NOMO-1 treated with dmso at 0.1 percent for 144 hours (cell line): ENCODE results near the gene HACL1.
"Not testable (repeated sequence)": the region's sequence is repeated elsewhere in the genome, so short reads cannot be mapped to it uniquely, and the experiment has no call there.

Experiments used
- DNase-seq: peaks from one replicate; lab custom pipeline; 2025; ENCODE audit not compliant: unreplicated experiment; lab: John Stamatoyannopoulos, UW

The HACL1 gene

DNA sequence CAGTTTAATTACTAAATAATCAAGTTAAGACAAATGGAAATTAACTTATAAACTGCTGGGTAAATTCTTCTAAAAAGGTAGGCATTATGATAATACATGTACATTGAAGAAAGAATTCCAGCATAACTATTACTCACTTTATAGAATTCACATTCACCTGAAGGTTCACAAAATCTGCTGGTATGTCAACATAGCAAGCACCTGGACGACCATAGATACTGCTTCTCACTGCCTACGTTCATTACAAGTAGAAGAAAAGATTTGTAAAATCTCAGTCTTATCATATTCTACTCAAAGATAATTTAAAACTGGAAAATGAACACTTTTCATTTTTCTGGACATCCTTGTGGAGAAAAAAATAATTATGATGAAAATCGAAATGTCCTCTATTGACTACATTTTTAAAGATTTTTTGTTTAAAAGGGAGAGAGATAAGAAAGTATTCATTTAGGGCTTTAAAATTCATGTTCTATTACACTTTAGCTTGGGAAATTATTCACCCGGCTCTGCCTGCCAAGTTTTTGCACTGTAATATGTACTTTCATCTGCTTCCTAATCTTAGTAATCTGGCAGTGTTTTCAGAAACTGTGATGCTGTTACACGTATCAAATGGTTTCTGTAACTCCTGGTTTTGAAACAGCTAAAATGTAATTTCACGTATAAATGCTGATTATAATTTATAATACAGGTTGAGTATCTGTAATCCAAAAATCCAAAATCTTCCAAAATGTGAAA, 16.1 kb downstream of the HACL1 start:
- DNase-seq = no peak

DNA sequence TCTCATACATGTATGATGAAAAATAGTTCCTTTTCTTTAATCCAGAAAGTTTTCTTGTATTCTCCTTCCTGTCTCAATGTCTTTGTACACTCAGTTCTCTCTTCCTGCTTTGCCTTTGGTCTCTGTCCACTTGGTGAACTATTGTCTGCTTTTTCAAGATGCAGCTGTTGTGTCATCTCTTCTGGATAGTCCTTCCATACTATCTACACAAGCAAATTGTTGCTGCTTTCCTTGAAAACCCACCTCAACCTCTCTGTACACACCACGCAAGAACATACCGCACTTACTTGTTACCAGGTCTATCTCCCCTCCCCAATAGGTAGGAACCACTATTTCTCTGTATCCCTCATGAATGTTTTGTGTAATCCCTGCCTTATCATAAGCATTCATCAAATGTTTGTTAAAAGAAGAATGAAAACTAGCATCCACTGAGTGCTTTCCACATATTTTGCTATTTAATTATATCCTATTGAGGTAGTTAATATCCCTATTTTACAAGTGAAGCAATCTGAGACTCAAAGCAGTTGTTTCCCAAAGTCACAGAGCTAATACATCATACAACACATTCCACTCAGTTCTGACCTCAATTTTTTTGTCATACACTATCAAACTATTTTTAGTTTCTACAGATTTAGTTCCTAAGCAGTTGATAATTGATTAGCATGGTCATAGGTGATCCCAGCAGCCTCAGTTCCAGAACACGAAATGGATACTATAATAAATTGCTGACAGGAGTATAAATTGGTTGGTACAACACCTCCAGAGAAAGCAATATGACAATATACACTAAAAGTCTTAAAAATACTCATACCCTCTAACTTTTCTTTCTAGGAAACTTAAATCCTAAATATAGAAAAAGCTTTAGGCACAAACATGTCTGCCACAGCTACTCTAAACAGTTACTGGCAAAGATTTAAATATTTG, 19.6 kb downstream of the HACL1 start:
- DNase-seq = no peak

DNA sequence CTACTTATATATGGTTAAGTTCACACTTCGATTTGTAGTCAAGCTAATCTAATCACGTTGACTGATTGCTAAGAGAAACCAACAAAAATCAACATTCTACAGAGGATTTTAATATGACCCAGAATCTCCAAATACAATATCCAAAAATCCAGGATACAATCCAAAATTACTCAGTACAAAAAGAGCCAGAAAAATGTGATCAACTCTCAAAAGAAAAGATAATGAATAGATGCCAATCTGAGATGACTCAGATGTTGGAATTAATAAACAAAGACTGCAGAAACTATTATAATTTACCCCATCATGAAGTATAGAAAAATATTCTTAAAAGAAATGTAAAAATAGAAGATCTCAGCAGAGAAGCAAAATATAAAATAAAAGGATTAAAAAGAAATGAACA, 22.3 kb downstream of the HACL1 start:
- no peak for DNase-seq

DNA sequence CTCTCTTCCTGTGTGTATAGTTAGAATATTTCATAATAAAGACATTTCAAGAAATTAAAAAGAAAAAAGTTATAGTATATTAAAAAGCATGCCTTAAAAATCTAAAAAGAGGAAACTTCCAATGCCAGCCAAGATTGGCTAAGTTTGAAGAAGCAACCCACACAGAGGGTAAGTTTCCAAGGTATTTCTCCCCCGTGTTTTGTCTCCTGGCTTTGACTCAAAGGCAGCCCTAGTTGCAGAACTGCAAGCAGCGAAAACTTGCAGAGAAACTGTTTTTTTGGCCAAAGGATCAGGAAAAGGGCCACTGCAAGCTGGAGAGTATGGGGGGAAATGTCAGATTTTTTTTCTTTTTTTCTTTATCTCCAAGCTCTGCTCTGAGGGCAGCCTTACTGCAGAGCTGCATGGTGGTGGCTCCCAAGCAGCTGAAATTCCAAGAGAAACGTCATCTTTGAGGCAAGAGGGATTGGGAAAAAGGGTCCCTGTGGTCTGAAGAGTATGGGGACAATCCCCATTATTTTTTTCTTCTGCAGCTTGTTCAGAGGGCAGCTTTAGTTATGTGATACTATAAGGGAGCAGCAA, 23.0 kb downstream of the HACL1 start:
- peak; percentile 1 for DNase-seq

DNA sequence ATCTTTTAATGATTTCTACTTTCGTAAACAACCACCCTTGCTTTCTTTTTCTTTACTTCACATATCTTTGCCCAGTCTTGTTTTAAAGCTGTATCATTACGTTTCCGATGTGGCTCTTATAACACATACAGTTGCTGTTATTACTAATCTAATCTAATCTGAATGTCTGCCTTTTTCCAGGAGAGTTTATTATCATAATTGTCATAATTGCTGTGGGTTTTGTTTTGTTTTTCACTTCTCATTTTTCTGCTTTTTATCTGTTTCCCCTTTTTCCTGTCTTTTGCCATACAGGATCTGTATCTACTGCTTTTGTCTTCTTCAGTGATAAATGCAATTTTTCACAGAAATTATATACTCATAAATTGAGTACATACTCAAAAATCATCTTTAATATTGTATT, 24.9 kb downstream of the HACL1 start:
- peak; percentile 76 for DNase-seq

DNA sequence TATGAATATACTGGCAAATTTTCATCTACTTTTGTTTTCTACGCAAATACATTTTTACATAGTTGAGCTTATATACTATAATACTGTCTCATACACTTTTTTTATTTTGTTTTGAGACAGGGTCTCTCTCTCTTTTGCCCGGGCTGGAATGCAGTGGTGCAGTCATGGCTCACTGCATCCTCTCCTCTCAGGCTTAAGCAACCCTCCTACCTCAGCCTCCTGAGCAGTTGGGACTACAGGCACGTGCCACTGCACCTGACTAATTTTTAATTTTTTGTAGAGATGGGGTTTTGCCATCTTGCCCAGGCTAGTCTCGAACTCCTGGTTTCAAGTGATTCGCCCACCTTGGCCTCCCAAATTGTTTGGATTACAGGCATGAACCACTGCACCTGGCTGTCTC, 25.9 kb downstream of the HACL1 start:
- no peak for DNase-seq

DNA sequence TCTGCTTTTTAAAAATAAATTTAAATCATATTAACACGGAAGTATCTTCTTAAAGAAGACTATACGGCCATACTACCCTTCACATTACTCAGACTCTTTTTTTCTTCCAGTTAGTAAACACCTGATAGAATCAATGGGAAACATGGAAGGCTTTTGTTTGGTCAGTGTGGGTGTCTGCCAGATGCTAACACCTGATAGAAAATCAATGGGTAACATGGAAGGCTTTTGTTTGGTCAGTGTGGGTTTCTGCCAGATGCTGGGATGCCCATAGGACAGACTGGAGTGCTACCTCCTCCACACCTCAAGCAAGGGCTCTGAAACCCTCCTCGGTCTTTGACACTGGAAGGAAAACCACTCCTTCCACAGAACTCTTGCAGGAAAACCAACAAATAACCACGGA, 29.2 kb downstream of the HACL1 start:
- DNase-seq = no peak

DNA sequence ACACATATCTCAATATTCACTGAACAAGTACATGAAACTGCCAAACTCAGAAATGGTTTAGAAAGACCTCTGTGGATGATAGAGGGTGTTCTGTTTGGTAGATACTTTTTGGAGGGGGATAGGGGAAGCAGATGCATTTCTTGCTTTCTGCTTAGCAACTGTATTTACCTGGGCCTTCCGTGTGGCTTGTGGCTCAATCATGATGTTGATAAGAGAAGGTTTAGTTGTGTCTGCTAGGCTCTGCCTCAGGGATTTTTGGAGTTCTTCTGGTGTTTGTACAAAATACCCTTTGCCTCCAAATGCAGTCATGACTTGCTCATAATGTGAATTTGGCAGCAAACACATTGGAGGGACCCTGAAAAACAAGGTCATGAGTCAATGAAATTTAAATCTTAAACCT, 38.2 kb downstream of the HACL1 start:
- no peak for DNase-seq

DNA sequence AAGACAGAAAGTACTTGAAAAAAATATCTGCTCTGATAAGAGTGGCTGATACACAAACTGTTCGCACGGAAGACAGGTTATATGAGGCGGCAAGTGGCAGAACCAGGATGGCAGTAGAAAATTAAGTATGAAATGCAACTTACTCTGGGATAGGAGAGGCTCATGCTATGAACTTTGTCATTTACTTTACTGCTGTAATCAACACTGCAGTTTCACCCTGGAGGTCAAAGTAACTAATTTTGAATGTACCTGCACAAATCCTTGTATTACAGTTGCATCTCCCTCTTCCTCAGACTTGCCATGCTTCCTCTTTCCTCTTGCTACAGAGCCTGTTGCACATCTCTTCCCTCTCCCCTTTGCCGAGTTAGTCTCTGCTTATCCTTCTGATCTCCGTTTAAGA, 38.8 kb downstream of the HACL1 start:
- no peak for DNase-seq

DNA sequence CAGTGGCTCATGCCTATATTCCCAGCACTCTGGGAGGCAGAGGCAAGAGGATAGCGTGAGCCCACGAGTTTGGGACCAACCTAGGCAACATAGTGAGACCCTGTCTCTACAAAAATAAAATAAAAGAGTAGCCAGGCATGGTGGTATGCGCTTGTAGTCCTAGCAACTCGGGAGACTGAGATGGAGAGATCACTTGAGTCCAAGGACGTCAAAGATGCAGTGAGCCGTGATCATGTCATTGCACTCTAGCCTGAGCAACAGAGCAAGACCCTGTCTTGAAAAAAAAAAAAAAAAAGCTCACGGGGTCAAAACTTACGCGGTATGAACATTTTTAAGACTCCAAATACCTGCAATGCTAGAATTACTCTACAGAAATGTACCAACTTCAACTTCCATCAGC, 42.8 kb downstream of the HACL1 start:
- DNase-seq = no peak

DNA sequence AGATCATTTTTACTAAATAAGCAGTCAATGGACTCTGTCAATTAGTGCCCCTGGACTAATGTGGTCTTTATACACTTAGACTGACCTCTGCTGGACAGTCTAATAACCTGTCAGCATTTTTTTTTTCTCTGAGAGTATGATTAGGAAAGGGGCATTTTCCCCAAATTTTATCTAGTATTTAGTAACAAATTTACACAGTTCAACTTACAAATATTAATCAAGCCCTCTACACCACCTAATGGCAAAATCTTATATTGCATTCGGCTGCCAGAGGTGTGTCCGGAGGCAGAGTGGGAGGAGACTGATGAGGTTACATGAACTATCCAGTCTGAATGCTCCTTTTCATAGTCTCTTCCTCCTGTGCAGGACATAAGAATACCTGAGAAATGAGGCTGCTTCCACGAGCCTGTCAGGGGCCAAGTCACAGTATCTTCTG, 43.8 kb downstream of the HACL1 start:
- DNase-seq = peak; percentile 56

DNA sequence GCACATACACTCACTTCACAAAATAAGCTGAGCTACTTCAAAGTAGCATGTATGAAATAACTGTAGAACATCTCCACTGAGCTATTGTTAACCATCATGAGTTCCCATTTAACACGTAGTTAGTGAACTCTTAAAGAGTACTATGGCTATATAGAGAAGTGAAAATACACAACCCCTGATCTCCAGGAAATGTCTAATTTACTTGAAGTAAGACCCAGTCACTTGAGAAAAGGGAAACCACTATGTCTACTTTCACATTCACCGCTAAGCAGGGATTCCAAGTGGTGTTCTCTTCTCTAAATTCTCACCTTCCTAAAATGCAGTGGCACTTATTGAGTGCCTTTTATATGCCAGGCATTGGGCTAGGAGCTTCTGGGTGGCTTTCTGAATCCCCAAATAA, 44.9 kb downstream of the HACL1 start:
- DNase-seq = peak; percentile 77

DNA sequence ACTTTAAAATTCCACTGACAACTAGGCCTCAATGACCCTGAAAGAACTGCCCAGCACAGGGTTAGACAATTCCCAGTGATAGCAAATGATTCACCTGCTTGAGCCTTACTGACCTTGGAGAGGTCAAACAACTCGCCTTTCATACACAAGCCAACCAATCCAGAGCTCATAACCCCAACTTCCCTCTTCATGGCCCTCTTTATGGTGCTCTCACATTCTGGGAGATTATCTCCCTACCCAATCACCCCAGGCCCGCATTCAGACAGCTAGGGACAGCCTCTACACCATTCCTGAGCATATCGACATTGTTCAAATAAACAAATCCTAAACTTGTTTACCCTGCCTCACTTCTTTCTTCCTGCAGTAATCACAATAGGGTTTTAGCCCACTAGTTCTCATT, 47.6 kb downstream of the HACL1 start:
- DNase-seq = no peak

DNA sequence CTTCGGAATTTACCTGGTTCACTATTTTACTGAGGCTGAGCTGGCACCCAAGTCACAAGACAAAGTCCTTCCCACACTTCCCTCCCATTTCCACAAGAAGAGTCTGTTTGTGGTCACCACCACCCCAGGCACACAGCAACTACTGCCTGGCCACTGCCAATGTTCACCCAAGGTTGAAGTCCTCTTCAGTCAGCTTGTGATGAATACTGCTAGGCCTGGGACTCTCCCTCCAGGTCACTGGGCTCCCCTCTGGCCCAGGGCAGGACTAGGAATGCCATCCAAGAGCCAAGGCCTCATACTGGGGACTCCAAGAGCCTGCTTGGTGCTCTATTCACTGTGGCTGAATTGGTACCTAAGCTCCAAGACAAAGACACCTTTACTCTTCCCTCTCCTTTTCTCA, 49.5 kb downstream of the HACL1 start:
- no peak for DNase-seq

DNA sequence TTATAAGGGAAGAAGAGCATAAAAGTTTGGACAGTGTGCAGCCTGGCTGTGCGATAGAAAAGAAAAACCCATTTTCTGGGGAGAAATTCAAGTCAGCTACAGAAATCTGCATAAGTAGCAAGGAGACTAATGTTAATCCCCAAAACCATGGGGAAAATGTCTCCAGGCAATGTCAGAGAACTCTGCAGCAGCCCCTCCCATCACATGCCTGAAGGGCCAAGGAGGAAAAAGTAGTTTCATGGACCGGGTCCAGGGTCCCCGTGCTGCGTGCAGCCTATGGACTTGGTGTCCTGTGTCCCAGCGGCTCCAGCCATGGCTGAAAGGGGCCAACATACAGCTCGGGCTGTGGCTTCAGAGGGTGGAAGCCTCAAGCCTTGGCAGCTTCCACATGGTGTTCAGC, 51.5 kb downstream of the HACL1 start:
- DNase-seq = no peak

DNA sequence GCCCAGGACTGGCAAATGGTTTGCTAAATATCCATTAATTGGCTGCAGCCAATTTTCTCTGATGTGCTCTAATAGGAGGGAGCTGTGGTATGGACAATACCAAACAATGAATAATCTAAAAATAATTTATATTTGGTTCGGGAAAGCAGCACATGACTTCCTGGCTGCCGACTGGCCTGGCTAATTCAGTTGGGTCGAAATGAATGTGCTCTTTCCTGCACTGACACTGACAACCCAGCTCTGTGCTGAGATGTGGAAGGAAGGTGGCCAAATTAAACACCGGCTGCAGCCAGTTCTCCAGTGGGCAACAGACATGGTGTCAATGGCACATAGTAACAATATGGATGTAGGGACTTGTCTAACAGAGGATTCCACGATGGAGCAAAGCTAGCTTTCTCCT, 58.8 kb downstream of the HACL1 start:
- no peak for DNase-seq

DNA sequence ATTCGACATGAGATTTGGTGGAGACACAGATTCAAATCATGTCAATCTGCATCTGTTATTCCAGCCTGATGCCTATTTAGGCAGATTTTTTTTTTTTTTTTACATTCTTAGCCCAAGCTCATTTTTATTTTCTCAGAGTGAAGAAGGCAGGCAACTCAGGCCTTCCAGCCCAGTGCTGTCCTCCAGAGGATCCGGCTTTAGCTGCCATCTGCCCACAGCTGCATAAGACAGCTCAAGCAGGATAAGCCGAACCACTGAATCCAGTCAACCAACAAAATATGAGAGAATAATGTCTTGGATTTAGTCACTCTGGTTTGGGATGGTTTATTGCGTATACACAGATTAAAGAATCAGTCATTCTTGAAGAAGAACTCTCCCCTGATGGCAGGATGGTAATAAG, 60.0 kb downstream of the HACL1 start:
- no peak for DNase-seq

DNA sequence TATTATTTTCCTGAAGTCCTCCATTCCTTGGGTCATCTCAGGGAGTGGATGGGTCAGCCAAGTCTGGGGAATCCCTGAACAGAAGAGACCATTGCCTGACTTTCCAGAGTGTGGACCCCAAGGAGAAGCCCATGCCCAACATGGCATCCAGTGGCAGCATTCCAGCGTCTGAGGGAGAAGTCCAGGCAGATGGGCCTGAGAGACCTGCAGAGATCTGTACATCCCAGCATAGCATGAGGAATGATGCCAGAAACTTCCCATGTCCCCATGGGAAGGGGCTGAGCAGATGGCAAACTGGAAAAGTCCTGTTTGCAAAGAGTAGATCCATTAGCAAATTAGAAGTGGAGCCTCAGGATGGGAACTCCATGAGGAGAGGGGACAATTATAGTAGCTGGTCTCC, 62.3 kb downstream of the HACL1 start:
- DNase-seq = no peak

DNA sequence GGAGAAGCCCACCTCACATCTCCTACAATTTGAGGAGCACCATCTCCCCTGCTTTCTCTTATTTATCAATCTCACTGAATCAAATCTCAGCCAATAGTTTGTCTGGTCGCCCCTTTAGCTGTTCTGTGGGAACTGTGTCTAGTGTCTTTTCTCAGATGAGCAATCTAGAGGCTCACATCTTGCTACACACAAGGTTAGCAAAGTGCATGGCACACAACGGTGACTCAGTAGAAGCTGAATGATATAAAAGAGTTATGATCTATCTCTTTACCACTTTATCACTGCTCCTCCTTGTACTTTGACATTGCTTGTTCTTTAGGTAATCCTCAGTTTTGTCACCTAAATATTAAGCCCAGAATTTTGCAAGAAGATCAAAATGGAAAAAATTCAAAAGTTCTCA, 63.0 kb downstream of the HACL1 start:
- no peak for DNase-seq

DNA sequence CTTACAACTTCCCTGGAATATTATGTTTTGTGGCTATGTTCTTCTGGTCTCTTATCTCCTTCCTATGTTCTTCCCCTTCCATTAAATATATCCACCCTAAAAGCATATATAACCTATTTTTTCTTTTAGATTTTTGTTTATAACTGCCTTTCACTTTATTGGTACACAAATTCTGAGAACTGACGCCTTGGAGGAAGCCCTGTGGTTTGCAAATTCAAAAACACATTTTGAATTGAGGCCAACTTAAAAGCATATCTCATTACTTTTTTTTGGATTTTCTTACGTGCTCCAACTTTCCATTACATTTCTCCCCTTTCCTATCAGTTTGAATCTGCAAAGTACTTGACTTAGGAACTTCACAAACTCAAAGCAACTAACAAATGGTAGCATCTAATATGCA, 64.5 kb downstream of the HACL1 start:
- DNase-seq = no peak

DNA sequence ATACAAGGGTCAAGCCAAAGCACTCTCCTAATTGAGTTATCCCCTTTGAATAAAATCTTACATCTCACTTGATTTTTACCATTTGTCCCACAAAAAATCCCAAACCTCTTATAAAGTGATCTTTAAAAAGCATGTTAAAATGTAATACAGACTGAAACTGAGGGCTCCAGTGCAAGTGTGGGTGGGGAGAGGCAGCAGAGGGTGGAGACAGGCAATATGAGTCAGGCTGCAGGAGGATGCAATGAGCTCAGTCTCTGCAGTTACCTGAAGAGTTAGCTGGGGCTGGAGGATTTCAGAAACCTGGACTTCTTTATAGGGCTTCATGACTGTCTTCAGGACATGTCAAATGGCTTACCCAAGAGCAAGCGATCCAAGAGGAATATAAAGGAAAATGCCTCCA, 65.6 kb downstream of the HACL1 start:
- DNase-seq = no peak

DNA sequence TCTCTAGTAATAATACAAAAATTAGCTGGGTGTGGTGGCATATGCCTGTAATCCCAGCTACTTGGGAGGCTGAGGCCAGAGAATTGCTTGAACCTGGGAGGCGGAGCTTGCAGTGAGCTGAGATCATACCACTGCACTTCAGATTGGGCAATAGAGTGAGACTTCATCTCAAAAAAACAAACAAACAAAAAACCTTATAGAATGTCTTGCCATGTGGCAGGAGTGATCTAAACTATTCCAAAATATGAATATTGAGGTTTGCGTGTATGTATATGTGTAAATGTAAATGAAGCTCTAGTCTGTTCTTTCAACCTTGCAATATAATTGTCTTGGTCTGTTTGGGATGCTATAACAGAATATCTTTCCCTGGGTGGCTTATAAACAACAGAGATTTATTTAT, 68.8 kb downstream of the HACL1 start:
- not testable (repeated sequence) for DNase-seq
